HG03442 (cell line): ENCODE measurements around the gene RNASE7.

ENCODE experiments used
- ATAC-seq: cut with Tn5 transposase; IDR thresholded peaks from one replicate; pipeline ENCODE4 v1.9.1; 2021; ENCODE audit warnings: mild to moderate bottlenecking, moderate library complexity; ENCODE audit not compliant: unreplicated experiment

Gene RNASE7

GRCh38 chr14:21042918-21043317 is 756 bp downstream of the RNASE7 start:
- ATAC-seq = no peak

- ATAC-seq = no peak
Measured at GRCh38 chr14:21043387-21043973, 1.3 kb downstream of the RNASE7 start.

- no peak for ATAC-seq
Measured at GRCh38 chr14:21043974-21044618, 1.9 kb downstream of the RNASE7 start.

- no peak for ATAC-seq
Measured at GRCh38 chr14:21047378-21047781, 5.2 kb downstream of the RNASE7 start.

GRCh38 chr14:21048638-21049037 is 6.5 kb downstream of the RNASE7 start:
- no peak for ATAC-seq

GRCh38 chr14:21049271-21049673 is 7.1 kb downstream of the RNASE7 start:
- no peak for ATAC-seq

GRCh38 chr14:21050597-21050996 is 8.4 kb downstream of the RNASE7 start:
- no peak for ATAC-seq

GRCh38 chr14:21053184-21054122 is 11.3 kb downstream of the RNASE7 start:
- ATAC-seq = no peak

- ATAC-seq = no peak
Measured at GRCh38 chr14:21054123-21054767, 12.1 kb downstream of the RNASE7 start.

- no peak for ATAC-seq
Measured at GRCh38 chr14:21054768-21055145, 12.6 kb downstream of the RNASE7 start.

- no peak for ATAC-seq
Measured at GRCh38 chr14:21055432-21056117, 13.4 kb downstream of the RNASE7 start.

- no peak for ATAC-seq
Measured at GRCh38 chr14:21056520-21057163, 14.5 kb downstream of the RNASE7 start.

- ATAC-seq = no peak
Measured at GRCh38 chr14:21057803-21058675, 15.9 kb downstream of the RNASE7 start, which contains the start of gene RNASE8. TSS of gene RNASE8 (plus strand) at chr14:21057822. CDS start at chr14:21057893, 71 bp downstream.

GRCh38 chr14:21058903-21059302 is 16.7 kb downstream of the RNASE7 start:
- ATAC-seq = no peak

- ATAC-seq = no peak
Measured at GRCh38 chr14:21059842-21060613, 17.9 kb downstream of the RNASE7 start.

- ATAC-seq = no peak
Measured at GRCh38 chr14:21060614-21061346, 18.6 kb downstream of the RNASE7 start.

GRCh38 chr14:21061347-21061668 is 19.1 kb downstream of the RNASE7 start:
- ATAC-seq = no peak

GRCh38 chr14:21063479-21063878 is 21.3 kb downstream of the RNASE7 start:
- no peak for ATAC-seq
